Panc1 (cell line): ENCODE measurements around the gene PTGIS.

Experiments used
- REST ChIP-seq, 2 experiments: IDR thresholded peaks; 2 replicates each; pipeline ENCODE4 v1.6.1; 2011 to 2012; ENCODE audit warnings: low read depth in 2 of 2, control low read depth in 1 of 2, low read length in 1 of 2, mild to moderate bottlenecking in 1 of 2, moderate library complexity in 1 of 2; ENCODE audit not compliant: insufficient read depth in 1 of 2
- TCF7L2 ChIP-seq: IDR thresholded peaks from 2 replicates; pipeline ENCODE4 v1.6.1; 2011; ENCODE audit warnings: mild to moderate bottlenecking, low read depth, low read length, inconsistent platforms
- TF ChIP-seq, protein P1 (sequence below): fragments of 450-650 bp; IDR thresholded peaks from 2 replicates; pipeline ENCODE4 v1.5.1; 2017; ENCODE audit warnings: mild to moderate bottlenecking

GRCh38 chr20:49482173-49482572 lies 85.8 kb downstream of the PTGIS start:
- TF ChIP-seq, protein P1, sequence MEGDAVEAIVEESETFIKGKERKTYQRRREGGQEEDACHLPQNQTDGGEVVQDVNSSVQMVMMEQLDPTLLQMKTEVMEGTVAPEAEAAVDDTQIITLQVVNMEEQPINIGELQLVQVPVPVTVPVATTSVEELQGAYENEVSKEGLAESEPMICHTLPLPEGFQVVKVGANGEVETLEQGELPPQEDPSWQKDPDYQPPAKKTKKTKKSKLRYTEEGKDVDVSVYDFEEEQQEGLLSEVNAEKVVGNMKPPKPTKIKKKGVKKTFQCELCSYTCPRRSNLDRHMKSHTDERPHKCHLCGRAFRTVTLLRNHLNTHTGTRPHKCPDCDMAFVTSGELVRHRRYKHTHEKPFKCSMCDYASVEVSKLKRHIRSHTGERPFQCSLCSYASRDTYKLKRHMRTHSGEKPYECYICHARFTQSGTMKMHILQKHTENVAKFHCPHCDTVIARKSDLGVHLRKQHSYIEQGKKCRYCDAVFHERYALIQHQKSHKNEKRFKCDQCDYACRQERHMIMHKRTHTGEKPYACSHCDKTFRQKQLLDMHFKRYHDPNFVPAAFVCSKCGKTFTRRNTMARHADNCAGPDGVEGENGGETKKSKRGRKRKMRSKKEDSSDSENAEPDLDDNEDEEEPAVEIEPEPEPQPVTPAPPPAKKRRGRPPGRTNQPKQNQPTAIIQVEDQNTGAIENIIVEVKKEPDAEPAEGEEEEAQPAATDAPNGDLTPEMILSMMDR = no peak
- peak in 1 of 2 experiments; percentile 61; a peak in 1 of 4 replicates for TF ChIP-seq REST (IDR thresholded peaks at IDR 0.05; ENCODE audit: insufficient read depth in 1 of 2, low read depth in 2 of 2, low read length in 1 of 2)
- TF ChIP-seq TCF7L2 = no peak
